Medulla oblongata (tissue), 1 donor: Measurements from ENCODE around the gene DYRK1B.
"Not testable (repeated sequence)": the region's sequence is repeated elsewhere in the genome, so short reads cannot be mapped to it uniquely, and the experiment has no call there.

Source experiments
- DNase-seq: peaks from one replicate; pipeline ENCODE4 v3.0.0-alpha.2; 2015; ENCODE audit errors: extremely low spot score

DYRK1B gene

DNA sequence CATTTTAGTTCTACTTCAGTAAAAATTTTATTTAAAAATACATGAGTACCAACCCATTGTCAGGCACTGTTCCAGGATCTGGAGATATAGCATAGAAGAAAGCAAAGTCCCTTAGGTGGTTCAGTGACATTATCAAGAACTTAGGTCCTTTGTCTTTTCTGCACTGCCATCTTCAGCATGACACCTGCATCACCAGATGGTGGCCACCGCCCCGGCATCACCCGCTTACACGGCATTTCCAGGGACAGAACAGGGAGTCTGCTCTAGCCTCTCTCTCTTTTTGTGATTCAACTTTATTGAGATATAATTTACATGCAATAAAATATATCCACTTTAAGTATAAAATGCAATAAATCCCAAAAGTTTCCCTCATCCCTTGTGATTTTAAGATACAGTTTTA lies 23.5 kb downstream of the DYRK1B start:
- no peak for DNase-seq

DNA sequence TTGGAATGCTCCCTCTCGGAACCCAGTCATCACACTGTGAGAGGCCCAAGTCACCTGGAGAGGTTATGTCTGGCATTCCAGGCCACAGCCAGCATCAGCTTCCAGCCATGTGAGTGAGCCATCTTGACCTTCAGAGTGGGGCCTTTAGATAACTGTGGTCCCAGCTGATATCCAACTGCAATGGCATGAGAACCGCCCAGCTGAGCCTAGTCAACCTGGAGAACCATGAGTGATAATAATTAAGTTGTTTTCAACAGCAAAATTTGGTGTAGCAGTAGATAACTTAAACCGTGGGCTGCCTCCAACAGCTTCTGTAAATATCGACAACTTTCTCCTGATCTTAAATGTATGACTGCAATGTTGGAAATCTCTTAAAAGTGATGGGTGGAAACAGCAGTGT lies 24.6 kb downstream of the DYRK1B start:
- no peak for DNase-seq

DNA sequence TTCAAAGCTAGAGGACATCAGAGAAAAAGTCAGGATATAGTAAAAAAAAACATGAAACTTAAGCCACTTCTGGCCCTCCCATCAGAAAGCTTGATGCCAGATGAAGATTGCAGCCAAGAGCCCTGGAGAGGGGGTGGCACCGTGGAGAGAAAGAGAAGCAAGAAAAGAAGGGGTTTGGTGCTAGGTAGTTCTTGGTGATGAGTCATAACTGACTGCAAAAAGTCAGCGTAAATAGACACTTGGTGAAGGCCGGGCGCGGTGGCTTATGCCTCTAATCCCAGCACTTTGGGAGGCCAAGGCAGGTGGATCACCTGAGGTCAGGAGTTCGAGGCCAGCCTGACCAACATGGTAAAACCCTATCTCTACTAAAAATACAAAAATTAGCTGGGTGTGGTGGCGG lies 25.3 kb downstream of the DYRK1B start:
- not testable (repeated sequence) for DNase-seq

DNA sequence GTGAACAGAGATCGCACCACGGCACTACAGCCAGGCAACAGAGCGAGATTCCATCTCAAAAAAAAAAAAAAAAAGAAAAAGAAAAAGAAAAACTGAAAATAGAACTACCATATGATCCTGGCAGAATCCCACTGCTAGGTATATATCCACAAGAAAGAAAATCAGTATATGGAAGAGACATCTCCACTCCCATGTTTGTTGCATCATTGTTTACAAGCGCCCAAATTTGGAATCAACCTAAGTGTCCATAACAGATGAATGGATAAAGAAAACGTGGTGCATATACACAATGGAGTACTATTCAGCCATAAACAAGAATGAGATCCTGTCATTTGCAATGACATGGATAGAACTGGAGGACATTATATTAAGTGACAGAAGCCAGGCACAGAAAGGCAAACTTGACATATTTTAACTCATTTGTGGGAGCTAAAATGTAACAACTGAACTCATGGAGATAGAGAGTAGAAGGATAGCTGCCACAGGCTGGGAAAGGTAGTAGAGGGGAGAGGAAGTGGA lies 26.1 kb downstream of the DYRK1B start:
- no peak for DNase-seq

DNA sequence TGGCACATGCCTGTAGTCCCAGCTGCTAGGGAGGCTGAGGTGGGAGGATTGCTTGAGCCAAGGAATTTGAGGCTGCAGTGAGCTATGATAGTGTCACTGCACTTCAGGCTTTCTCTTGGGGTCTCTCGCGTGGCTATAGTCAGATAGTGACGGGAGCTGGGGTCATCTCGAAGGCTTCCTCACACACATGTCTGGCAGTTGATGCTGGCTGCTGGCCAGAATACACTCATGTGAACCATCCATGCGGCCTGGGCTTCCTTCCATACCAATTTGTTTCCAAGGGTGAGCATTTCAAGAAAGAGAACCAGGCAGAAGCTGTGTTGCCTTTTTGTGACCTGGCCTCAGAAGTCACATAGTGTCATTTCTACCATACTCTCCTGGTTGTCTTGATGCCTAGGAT lies 28.9 kb downstream of the DYRK1B start:
- no peak for DNase-seq

DNA sequence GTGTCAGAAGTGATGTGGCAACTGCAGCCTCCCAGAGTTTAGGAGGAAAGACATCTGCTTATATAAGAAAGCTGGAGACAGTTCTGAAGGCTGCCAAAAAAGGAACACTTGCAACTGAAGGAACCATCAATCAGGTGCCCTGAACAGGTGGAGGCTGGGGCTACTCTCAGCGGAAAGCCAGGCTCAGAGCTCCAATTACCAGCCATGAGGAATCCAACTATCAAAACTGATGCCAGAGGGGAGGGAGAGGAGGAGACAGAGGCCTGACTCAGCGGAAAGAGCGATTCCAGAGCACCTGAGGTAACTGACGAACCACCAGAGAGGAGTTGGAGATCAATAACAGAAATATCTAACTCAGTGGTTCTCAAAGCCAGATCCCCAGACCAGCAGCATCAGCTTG lies 31.0 kb downstream of the DYRK1B start:
- no peak for DNase-seq

DNA sequence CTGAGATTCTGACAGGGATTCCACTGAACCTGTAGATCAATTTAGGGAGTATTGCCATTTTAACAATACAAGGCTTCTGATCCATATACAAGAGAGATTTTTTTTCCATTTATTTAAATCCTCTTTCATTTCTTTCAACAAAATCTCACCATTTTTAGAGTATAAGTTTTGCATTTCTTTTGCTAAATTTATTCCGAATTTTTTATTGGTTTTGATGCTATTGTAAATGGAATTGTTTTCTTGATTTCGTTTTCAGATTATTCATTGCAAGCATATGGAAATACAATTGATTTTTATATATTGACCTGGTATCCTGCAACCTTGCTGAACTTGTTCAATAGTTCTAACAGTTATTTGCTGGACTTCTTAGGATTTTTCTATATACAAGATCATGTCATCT lies 36.9 kb downstream of the DYRK1B start:
- no peak for DNase-seq

DNA sequence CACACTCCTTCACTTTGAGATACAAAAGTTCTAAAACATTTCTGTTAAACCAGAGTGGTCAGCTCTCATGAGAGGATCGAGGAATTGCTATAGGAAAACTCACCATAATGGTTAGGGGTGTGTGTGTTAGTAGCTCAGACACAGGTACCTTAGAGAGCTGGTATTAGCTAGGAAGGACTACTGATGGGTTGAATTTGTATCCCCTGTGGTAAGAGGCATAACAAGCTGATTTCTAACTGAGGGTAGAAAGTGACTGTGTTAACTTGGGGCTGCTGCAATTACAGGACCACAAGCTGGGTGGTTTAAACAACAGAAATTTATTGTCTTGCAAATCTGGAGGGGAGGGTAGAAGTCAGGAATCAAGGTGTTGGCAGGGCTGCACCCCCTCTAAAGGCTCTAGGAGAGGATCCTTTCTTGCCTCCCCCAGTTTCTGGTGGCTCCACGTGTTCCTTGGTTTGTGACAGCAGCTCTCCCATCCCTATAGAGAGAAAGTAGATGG lies 37.9 kb downstream of the DYRK1B start:
- no peak for DNase-seq

DNA sequence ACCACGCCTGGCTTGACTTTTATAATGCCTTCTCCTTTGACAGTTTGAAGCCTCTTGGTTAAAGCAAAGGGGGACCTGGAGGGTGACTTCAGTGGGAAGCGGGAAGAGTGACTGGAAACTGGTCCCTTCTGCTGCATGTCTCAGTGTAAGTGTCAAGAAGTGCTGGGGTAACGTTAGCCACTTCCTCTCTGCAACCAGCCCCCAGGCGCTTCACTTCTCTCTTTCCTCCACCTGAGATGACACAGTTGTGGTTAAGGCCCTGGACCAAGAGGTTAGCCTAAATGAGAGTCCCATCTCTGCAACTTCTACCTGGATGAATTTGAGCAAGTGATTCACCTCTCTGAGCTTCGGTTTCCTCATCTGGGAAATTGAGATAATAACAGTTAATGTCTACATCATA lies 39.0 kb downstream of the DYRK1B start:
- DNase-seq: no peak

DNA sequence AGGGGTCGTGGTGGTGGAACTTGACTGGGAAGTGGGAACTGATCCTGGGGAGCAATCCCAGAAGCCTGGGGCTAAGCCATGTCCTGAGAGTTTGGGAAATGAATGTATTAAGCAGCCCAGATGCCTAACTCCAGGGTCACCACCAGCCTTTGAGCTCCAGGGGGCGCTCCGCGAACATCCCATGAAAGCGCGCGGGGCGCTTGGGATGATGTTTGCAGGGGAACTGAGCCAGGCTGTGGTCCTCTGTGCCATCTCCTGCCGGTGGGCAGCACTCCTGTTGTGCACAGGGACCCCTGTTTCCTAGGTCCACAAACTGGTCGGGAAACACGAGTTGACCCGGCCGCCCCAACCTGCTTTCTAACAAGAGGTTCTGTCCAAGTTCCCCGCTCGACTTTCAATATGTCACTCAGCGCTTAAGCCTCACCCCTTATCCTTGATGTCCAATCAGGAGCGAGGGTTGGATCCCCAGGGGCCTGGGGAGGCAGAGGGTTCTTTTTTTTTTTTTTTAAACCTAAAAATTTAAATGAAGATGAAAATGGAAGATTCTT lies 40.9 kb downstream of the DYRK1B start:
- DNase-seq: peak; percentile 88

DNA sequence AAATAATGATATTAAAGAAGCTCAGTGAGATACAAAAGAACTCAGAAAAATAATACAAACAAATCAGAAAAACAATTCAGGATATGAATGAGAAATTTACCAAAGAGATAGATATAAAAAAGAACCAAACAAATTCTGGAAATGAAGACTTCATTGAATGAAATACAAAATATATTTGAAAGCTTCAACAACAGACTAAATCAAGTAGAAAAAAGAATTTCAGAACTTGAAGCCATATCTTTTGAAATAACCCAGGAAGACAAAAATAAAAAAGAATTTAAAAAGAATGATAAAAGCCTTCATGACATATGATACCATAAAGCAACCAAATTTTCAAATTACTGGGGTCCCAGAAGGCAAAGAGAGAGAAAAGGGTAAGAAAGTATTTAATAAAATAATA lies 45.7 kb downstream of the DYRK1B start:
- DNase-seq: no peak

DNA sequence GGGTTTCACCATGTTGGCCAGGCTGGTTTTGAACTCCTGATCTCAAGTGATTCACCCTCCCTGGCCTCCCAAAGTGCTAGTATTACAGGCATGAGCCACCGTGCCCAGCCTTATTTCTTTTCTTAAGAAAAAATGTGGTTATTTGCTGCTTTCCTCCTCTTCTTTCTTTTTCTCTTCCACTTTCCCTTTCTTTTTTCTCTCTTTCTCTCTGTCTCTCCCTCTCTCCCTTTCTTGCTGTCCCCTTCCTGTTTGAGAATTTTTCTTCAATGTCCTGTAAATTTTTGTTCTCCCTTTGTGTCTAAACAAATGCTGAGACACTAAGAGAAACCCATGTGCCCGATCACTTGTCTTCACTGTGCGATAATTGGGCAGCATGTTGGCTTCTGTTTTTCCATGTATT lies 53.1 kb downstream of the DYRK1B start:
- DNase-seq: no peak

DNA sequence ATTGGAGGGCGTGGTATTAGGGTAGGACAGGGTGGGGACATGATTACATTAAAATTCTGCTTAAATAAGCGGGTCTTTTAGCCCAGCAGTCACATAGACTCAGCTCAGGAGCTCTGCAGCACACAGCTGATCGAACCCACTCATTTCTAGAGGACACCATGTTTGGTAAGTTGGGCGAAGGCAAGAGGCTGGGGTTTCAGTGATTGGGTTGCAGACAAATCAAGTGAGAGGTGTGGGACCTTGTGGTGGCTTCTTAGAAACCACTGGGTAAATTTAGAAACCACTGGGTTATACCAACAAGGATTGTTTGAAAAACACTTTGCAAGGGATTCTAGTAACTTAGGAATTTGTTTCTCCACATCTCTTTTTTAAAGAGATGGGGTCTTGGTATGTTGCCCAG lies 55.2 kb downstream of the DYRK1B start, which contains the start of gene LEUTX:
LEUTX (plus strand) TSS at position 92 of the 400 bp plus-strand sequence; CDS start at position 159, 67 bp downstream.
- no peak for DNase-seq
